CD4-positive, alpha-beta T cell treated with Interleukin-2 at 100 ng/mL for 4 hours (primary cell): ENCODE data around the gene NCS1.

Source experiments
- DNase-seq: peaks from one replicate; pipeline ENCODE4 v3.0.0-alpha.2; 2020; ENCODE audit warnings: low spot score

Gene NCS1

GRCh38 chr9:130147910-130148309 lies 24.3 kb upstream of the NCS1 start:
- DNase-seq: no peak

- no peak for DNase-seq
These were observed 23.2 kb upstream of the NCS1 start for GRCh38 chr9:130149031-130149430.

DNA sequence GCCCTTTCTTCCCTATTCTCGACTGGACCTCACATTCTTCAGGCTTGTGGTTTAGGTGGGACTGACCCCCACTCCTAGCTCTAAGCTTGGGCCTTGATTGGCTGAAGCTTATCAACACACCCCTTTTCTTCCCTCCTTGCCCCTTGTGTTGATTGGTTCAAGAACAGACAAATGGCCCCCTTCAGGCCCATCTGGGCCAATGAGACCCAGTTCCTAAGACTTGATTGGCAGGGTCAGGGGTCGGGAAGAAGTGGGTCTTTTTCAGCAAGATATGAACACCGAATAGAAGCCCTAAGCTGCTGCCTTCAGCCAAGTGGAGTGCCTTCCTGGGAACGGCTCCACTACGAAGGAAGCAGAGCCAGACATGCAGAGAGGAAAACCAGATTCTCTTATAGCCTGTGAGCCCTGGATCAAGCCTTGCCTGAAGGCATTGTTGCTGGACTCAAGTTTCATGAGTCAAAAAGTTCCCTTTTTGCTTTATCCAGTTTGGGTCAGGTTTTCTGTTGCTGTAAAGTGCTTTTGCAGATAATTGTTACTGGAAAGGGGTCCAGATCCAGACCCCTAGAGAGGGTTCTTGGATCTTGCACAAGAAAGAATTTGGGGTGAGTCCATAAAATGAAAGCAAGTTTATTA lies 22.4 kb upstream of the NCS1 start:
- DNase-seq: no peak

DNA sequence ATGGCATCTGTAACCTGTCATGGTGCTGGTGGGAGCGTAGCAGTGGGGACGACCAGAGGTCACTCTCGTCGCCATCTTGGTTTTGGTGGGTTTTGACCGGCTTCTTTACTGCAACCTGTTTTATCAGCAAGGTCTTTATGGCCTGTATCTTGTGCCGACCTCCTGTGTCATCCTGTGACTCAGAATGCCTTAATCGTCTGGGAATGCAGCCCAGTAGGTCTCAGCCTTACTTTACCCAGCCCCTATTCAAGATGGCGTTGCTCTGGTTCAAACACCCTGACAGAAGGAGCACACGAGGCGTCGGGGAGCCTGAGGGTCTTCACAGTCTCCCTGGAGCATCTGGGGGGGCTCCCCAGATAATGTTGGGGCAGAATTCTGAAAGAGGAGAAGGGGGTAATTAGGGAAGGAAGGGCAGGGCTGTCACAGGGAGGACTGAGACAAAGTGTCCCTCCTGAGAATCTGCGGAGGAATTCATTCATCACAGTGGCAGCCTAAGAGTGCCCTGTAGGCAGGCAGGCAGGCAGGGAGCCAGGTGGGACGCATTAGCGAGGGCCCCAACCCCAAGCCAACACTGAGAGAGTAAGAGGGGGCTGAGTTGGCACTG lies 21.3 kb upstream of the NCS1 start:
- DNase-seq: no peak

- no peak for DNase-seq
These were observed 17.4 kb upstream of the NCS1 start for GRCh38 chr9:130154816-130155215.

- DNase-seq: no peak
These were observed 16.6 kb upstream of the NCS1 start for GRCh38 chr9:130155647-130156046.

GRCh38 chr9:130156672-130157071 lies 15.5 kb upstream of the NCS1 start:
- DNase-seq: no peak

- DNase-seq: no peak
These were observed 15.1 kb upstream of the NCS1 start for GRCh38 chr9:130157079-130157478.

- no peak for DNase-seq
These were observed 14.2 kb upstream of the NCS1 start for GRCh38 chr9:130158001-130158400.

DNA sequence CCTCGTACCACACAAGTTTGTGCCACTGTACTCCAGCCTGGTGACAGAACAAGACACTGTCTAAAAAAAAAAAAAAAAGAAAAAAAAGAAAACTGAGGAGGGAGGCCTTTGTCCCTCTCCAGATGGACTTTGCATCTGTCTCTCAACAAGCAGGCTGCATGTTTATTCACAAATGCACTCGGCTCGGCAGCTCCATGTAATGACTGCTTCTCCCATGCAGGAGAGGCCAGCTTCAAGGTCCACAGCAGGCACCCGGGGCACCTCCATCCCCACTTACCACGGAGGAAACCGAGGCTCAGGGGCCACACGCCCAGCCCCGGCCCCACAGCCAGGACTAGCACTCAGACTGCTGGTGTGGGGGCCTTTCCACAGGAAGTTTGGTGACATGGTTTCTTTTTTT lies 13.1 kb upstream of the NCS1 start:
- no peak for DNase-seq

DNA sequence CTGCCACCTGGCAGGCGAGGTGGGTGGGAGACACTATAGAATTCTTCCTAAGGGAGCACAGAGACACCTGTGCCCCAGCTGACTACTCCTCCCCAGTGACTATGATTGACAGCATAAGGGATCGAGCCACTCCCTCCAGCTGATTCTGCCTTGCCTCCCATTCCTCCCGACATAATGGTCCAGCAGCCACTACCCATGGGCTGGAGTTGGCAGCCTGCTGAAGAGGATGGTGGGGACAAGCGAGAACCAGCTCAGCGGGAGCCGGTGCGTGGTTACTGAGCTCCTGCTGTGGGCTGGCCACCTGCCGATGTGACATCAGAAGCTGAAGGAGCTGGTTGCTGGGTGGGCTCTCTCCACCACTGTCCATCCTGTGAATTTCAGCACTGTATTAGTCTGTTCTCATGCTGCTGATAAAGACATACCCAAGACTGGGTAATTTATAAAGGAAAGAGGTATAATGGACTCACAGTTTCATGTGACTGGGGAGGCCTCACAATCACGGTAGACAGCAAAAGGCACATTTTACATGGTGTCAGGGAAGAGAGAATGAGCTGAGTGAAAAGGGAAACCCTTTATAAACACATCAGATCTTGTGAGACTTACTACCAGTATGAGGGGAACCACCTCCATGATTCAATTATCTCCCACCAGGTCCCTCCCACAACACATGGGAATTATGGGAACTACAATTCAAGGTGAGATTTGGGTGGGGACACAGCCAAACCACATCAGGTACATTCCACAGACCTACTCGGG lies 12.1 kb upstream of the NCS1 start:
- no peak for DNase-seq

GRCh38 chr9:130160862-130161470 lies 11.2 kb upstream of the NCS1 start:
- no peak for DNase-seq

DNA sequence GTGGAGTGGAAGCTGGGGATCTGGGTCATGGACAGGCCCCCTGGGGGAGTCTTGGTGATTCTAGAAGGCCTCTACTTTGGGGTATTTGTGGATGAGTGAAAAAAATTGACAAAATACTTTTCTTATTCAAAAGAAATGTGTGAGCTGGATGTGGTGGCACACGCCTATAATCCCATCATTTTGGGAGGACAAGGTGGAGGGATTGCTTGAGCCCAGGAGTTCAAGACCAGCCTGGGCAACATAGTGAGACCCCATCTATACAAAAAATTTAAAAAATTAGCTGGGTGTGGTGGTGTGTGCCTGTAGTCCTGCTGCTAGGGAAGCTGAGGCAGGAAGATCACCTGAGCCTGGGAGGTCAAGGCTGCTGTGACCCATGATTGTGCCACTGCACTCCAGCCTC lies 6.6 kb upstream of the NCS1 start:
- no peak for DNase-seq

- DNase-seq: no peak
These were observed 5.8 kb upstream of the NCS1 start for GRCh38 chr9:130166399-130166798.

DNA sequence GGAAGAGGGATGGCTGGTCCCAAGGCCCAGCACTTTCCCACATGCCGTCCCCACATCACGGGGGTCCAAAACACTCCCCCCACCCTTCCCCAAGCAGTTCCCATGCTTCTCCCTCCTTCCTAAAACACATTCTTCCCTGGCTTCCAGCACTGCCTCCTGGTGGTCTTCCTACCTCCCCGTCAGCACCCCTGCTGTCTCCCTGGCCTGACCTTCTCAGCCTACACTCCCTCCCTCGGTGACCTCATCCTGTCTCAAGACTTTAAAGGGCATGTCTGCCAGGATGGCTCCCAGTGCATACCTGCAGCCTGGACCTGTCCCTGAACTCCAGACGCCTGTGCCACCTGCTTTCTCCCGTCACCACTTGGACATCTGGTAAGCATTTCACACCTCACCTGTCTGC lies 4.3 kb upstream of the NCS1 start:
- no peak for DNase-seq

DNA sequence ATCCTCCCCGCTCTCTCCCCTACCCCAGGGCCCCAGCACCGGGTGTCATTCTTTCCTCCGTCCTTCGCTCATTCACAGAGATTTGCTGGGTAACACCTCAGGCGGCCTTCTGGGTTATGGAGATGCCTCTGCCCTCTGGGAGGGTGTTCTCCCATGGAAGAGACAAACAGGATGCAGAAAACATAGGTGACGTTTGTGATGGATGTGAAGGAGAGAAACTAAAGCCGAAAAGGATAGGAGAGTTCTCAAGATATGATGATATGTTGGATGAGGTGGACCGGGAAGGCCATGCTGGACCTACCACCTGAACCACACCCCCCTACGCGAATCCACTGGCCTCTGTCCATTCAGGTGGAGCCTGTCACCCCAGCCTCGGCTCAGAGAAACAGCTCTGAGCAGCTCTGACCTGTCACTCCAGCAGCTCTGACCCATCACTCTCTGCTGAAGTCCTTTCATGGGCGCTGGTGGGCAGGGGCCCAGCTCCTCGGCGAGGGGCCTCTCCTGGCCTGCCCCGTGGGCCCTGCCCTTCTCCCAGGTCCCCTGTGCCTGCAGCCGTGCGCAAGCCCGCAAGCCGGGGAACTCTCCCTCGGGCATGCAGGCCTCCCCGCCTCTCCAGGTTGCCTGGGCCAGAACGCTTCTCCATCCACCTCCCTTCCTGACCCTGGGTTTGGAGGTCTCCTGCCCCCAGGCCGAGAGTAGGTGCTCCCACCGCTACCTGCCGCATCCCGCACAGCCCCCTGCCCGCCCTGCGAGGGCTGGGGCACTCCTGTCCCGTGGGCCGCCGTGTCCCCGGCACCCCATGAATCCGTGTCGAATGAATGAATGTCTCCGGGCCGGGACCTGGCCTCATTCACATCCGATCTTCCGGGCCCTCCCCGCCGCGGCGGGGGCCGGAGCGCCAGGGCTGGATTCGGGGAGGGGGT lies 717 bp upstream of the NCS1 start:
- DNase-seq: no peak

DNA sequence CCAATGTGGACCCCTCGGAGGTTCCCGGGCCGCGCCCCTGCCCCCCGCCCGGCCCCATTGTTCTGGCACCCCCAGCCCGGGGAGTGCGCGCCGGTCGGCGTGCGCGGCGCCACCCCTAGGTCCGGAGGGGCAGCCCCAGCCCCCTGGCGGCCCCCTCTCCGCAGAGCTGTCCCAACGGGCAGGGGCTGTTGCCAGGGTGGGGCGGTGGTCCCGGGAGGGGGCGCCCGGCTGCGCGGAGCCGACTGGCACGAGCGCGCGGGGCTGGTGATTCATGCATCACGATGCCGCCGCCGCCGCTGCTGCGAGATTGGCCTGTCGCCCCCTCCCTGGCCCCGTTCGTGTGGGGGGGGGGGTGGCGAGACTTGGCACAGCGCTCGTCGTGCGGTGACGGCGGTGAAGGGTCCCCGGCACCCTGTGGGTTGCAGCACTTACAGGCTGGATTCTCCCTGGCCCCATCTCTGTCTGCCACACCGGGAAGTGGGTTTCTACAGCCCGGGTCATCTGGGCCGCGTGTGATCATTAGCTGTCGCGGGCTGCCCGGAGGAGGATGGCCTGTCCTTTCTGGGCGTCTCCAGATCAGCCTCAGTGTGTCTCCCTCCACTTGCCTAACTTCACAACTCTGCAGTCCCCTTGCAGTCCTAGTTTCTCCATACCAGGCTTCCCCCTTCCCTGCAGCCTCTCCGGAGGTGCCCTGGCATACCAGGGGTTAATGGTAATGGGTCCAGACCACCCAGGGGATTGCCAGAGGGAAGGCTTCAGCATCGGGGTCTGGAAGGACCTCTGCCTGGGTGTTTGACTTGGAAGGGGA lies 858 bp downstream of the NCS1 start:
- peak; percentile 37 for DNase-seq

- DNase-seq: no peak
These were observed 1.4 kb downstream of the NCS1 start for GRCh38 chr9:130173666-130173983.

DNA sequence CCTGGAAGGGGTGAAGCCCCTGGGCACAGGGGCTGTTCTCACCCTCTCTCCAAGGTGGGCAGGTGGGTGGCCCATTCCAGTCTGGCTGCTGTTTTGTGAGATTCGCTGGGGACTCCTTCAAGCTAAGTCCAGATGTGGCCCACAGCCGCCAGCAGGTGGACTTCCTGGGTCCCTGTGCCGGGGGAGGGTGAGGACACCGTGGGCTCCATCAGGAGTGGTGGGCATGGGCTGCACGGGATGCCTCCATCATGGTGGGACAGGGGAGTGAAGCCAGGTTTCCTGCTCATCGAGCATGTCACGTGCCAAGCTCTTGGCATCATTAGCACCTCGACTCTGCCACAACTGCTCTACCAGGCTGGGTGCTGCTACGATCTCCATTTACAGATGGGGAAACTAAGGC lies 1.8 kb downstream of the NCS1 start:
- no peak for DNase-seq

DNA sequence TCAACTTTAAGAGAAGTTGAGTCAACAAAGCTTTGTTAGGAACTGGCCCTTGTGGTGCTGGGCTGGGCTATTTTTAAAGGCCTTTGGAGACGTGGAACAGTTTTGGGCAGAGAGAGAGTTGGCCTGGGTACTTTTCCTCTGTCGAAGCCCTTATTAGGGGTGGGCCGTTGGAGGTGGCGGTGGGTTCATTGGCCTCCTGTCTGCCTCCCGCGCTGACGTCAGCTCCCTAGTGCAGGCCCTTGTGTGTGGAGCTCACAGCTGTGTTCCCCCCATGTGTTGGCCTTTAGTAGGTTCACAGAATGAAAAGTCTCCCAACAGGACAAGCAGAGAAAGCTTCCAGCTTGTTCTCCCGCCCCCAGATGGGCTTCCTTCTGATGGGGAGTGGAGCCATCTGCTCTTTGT lies 2.7 kb downstream of the NCS1 start:
- DNase-seq: no peak

DNA sequence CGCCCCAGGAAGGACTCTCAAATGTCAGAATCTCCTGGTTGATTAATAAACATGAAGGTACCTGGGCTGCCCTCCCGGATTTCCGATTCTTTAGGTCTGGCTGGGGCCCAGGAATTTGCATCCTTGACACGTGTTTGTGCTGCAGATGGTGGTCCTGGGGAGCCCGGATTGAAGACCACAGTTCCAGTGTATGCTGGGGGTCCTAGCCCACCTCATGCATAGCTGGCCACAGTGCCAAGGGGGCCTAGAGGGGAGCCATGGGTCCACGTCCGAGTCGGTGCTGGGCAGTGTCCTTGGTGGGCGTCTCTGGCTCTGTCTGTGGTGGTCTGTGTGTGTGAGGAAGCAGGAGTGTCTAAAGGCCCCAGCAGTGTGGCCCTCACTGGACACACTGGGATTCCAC lies 3.2 kb downstream of the NCS1 start:
- no peak for DNase-seq
